OCI-LY7 (cell line): ENCODE measurements around the gene MTG1.

Source experiments
- EZH2phosphoT487 ChIP-seq: fragments of 200-600 bp; sonication (generic); IDR thresholded peaks from 2 replicates; pipeline ENCODE4 v1.6.1; 2018; ENCODE audit warnings: low read depth, borderline replicate concordance, mild to moderate bottlenecking, mixed run types, antibody characterized with exemption, low read length, moderate library complexity, mixed read lengths
- TF ChIP-seq, protein P1 (sequence below): fragments of 200-600 bp; sonication (generic); conservative IDR thresholded peaks from 2 replicates; pipeline ENCODE4 v1.5.1; 2014; ENCODE audit warnings: mild to moderate bottlenecking, antibody characterized with exemption, low read length, moderate library complexity, mixed read lengths

DNA sequence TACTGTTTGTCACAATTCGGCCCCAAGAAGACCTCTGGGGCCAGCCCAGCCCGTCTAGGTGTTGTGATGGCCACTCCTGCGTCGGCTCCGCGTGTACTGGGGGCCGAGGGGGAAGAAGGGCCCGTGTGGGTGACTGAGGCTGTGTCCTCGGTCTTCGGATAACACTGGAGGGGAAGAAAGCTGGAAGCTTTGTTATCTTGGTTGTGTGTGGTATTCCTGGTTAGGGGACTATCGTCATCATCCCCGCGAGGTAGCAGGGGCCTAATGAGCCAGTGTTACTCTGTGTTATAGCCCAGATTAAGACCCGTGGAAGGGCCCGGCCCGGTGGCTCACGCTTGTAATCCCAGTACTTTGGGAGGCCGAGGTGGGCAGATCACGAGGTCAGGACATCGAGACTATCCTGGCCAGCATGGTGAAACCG lies 854 bp downstream of the MTG1 start:
- TF ChIP-seq, protein P1, sequence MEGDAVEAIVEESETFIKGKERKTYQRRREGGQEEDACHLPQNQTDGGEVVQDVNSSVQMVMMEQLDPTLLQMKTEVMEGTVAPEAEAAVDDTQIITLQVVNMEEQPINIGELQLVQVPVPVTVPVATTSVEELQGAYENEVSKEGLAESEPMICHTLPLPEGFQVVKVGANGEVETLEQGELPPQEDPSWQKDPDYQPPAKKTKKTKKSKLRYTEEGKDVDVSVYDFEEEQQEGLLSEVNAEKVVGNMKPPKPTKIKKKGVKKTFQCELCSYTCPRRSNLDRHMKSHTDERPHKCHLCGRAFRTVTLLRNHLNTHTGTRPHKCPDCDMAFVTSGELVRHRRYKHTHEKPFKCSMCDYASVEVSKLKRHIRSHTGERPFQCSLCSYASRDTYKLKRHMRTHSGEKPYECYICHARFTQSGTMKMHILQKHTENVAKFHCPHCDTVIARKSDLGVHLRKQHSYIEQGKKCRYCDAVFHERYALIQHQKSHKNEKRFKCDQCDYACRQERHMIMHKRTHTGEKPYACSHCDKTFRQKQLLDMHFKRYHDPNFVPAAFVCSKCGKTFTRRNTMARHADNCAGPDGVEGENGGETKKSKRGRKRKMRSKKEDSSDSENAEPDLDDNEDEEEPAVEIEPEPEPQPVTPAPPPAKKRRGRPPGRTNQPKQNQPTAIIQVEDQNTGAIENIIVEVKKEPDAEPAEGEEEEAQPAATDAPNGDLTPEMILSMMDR: no peak
- no peak for TF ChIP-seq EZH2phosphoT487
